ENCODE data around the gene NLE1.

DNA sequence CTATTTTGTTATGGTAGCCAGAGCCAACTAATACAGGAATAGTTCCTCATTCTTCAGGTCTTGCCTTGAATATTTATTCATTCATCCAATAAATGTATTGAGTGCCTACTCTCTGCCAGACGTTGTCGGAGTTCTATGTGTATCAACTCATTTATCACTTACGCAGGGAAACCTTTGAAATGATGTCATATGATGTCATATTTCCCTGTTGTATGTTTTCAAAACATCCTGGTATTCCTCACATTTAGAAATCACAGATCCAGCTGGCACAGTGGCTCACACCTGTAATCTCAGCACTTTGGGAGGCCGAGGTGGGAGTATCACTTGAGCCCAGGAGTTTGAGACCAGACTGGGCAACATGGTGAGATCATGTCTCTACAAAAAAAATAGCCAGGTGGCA lies 2.7 kb upstream of the NLE1 start:
- TF ChIP-seq FOXM1 (IDR thresholded peaks at IDR 0.05; ENCODE audit: borderline replicate concordance) (no peak), SP1 (IDR thresholded peaks at IDR 0.05) (no peak), L3MBTL2 (conservative IDR thresholded peaks at IDR 0.05) (no peak)

Measured in HEK293T (cell line).